ENCODE results near the gene AP3B1.

- TF ChIP-seq, protein P1, sequence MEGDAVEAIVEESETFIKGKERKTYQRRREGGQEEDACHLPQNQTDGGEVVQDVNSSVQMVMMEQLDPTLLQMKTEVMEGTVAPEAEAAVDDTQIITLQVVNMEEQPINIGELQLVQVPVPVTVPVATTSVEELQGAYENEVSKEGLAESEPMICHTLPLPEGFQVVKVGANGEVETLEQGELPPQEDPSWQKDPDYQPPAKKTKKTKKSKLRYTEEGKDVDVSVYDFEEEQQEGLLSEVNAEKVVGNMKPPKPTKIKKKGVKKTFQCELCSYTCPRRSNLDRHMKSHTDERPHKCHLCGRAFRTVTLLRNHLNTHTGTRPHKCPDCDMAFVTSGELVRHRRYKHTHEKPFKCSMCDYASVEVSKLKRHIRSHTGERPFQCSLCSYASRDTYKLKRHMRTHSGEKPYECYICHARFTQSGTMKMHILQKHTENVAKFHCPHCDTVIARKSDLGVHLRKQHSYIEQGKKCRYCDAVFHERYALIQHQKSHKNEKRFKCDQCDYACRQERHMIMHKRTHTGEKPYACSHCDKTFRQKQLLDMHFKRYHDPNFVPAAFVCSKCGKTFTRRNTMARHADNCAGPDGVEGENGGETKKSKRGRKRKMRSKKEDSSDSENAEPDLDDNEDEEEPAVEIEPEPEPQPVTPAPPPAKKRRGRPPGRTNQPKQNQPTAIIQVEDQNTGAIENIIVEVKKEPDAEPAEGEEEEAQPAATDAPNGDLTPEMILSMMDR (conservative IDR thresholded peaks at IDR 0.05): no peak
- TF ChIP-seq ZFX (IDR thresholded peaks at IDR 0.05): no peak
Measured at GRCh38 chr5:78328585-78329173, 34.2 kb upstream of the AP3B1 start.

Data from C4-2B (cell line).